ENCODE measurements around the gene CDH23.

DNA sequence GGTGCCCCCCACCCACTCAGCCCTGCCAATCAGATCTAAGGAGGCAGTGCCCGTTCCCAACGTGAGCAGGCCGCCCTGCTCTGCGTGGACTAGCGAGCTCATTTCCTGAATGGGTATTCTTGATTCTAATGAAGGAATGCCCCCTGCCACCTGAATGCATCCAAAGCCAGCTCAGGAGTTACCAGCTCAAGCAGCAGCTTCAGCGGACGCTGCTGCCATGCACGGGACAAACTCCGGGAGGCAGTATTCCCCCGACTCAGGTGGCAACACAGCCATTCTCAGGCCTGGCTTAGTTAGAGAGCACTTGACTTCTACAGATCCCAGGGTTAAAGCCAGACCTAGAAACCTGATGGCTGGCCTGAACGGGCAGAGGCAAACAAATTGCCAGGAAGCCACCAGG is 428.5 kb downstream of the CDH23 start:
- no peak for TF ChIP-seq POLR2A (IDR thresholded peaks at IDR 0.05)
- TF ChIP-seq, protein P1, sequence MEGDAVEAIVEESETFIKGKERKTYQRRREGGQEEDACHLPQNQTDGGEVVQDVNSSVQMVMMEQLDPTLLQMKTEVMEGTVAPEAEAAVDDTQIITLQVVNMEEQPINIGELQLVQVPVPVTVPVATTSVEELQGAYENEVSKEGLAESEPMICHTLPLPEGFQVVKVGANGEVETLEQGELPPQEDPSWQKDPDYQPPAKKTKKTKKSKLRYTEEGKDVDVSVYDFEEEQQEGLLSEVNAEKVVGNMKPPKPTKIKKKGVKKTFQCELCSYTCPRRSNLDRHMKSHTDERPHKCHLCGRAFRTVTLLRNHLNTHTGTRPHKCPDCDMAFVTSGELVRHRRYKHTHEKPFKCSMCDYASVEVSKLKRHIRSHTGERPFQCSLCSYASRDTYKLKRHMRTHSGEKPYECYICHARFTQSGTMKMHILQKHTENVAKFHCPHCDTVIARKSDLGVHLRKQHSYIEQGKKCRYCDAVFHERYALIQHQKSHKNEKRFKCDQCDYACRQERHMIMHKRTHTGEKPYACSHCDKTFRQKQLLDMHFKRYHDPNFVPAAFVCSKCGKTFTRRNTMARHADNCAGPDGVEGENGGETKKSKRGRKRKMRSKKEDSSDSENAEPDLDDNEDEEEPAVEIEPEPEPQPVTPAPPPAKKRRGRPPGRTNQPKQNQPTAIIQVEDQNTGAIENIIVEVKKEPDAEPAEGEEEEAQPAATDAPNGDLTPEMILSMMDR (IDR thresholded peaks at IDR 0.05) = no peak

Data from uterus (tissue), 2 donors.